ENCODE data around the gene ROBO1. TPM values are rescaled to one million over a fixed set of nuclear protein-coding genes. Genes with fewer than 3 reads are reported as not detected.

Gene ROBO1
- total and polyA plus RNA-seq, 2 donors from 2014 or later: 2.1 to 22.1 TPM

DNA sequence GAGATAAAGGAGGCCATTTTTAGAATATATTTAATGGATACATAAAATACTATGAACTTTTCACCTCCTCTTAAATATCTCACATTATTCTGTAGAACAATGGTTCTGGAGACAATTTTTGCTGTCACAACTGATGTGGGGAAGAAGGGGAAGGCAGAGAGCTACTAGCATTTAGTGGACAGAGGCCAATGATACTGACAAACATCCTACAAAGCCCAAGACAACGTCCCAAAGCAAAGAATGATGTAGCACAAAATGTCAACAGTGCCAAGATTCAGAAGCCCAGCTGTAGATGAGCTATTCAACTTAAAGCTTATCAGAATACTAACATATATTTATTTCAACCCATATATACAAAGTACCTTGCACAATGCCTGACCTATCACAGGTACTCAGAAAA is 1069.4 kb downstream of the ROBO1 start:
- intact Hi-C loops (cut with DNase I): no loop called here
- no peak for DNase-seq
- Histone ChIP-seq H3K9ac (ENCODE audit: low read length in 3 of 3) (no peak overlapping the region), H3K27ac (ENCODE audit: low read depth in 2 of 2, low read length in 2 of 2) (no peak overlapping the region), H3K4me3 (ENCODE audit: low read length in 3 of 3) (no peak overlapping the region), H3K36me3 (ENCODE audit: control insufficient read depth in 2 of 3, insufficient read depth in 3 of 3, low read length in 3 of 3) (no peaks in the 10 kb centered on the region), H3K9me3 (ENCODE audit: control insufficient read depth in 2 of 3, insufficient read depth in 1 of 3, low read length in 3 of 3) (no peaks in the 10 kb centered on the region), H3K4me1 (ENCODE audit: control insufficient read depth in 2 of 3, insufficient read depth in 2 of 3, low read depth in 1 of 3, low read length in 3 of 3) (no peaks in the 10 kb centered on the region), H3K27me3 (ENCODE audit: control insufficient read depth, insufficient read depth, low read length) (no peaks in the 10 kb centered on the region)
- TF ChIP-seq, protein P1, sequence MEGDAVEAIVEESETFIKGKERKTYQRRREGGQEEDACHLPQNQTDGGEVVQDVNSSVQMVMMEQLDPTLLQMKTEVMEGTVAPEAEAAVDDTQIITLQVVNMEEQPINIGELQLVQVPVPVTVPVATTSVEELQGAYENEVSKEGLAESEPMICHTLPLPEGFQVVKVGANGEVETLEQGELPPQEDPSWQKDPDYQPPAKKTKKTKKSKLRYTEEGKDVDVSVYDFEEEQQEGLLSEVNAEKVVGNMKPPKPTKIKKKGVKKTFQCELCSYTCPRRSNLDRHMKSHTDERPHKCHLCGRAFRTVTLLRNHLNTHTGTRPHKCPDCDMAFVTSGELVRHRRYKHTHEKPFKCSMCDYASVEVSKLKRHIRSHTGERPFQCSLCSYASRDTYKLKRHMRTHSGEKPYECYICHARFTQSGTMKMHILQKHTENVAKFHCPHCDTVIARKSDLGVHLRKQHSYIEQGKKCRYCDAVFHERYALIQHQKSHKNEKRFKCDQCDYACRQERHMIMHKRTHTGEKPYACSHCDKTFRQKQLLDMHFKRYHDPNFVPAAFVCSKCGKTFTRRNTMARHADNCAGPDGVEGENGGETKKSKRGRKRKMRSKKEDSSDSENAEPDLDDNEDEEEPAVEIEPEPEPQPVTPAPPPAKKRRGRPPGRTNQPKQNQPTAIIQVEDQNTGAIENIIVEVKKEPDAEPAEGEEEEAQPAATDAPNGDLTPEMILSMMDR (IDR thresholded peaks at IDR 0.05; ENCODE audit: borderline replicate concordance, extremely low read depth, insufficient read depth): no peak
- no peak for FAIRE-seq

DNA sequence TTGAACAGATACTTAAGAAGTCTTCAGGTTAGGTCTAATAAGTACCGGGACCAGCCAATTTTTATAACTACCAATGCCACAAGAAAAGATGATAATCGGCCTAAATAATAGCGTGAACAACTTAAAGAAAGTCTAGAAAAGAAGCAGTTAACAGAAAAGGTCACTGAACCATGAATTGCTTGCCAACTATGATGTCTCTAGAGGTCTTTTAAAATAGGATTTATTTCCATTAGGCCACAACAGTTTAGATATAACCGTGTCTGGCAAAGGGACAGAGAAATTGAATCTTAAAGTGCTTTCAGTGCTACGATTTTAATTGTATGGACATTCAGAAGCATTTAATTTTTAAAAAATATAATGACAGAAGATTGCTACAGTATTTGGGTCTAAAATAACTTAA is 1070.4 kb downstream of the ROBO1 start:
- DNase-seq (peak in 2 of 5 donors; percentile 30 to 50), FAIRE-seq (no peak)
- intact Hi-C loops (cut with DNase I): no loop called here
- Histone ChIP-seq H3K36me3 (ENCODE audit: control insufficient read depth in 2 of 3, insufficient read depth in 3 of 3, low read length in 3 of 3) (no peaks in the 10 kb centered on the region), H3K27ac (ENCODE audit: low read depth in 2 of 2, low read length in 2 of 2) (no peak overlapping the region), H3K4me1 (ENCODE audit: control insufficient read depth in 2 of 3, insufficient read depth in 2 of 3, low read depth in 1 of 3, low read length in 3 of 3) (no peaks in the 10 kb centered on the region), H3K4me3 (ENCODE audit: low read length in 3 of 3) (no peak overlapping the region), H3K9ac (ENCODE audit: low read length in 3 of 3) (no peak overlapping the region), H3K27me3 (ENCODE audit: control insufficient read depth, insufficient read depth, low read length) (no peaks in the 10 kb centered on the region), H3K9me3 (ENCODE audit: control insufficient read depth in 2 of 3, insufficient read depth in 1 of 3, low read length in 3 of 3) (no peaks in the 10 kb centered on the region)
- TF ChIP-seq, protein P1 (IDR thresholded peaks at IDR 0.05; ENCODE audit: borderline replicate concordance, extremely low read depth, insufficient read depth): no peak

DNA sequence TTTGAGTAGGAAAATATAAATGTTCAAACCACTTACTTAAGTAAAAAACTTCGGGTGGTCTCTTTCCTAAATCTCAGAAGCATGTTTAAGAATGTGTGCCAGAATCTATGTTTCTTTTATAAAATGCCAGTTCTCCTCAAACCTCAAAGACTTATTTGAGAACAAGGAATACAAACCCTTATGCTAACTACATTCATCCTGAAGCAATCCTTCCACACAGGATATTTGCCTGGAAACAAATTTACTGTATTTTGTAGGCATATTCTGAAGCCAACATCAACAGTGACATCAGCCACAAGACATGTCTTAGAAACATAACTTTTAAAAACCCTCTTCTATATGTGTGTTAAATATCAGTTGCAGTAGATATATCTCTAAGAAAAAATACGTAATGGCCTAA is 1077.0 kb downstream of the ROBO1 start:
- TF ChIP-seq, protein P1 (IDR thresholded peaks at IDR 0.05; ENCODE audit: borderline replicate concordance, extremely low read depth, insufficient read depth): no peak
- Histone ChIP-seq H3K36me3 (ENCODE audit: control insufficient read depth in 2 of 3, insufficient read depth in 3 of 3, low read length in 3 of 3) (no peaks in the 10 kb centered on the region), H3K27me3 (ENCODE audit: control insufficient read depth, insufficient read depth, low read length) (no peaks in the 10 kb centered on the region), H3K4me1 (ENCODE audit: control insufficient read depth in 2 of 3, insufficient read depth in 2 of 3, low read depth in 1 of 3, low read length in 3 of 3) (no peaks in the 10 kb centered on the region), H3K27ac (ENCODE audit: low read depth in 2 of 2, low read length in 2 of 2) (no peak overlapping the region), H3K9me3 (ENCODE audit: control insufficient read depth in 2 of 3, insufficient read depth in 1 of 3, low read length in 3 of 3) (no peaks in the 10 kb centered on the region), H3K9ac (ENCODE audit: low read length in 3 of 3) (no peak overlapping the region), H3K4me3 (ENCODE audit: low read length in 3 of 3) (no peak overlapping the region)
- intact Hi-C loops (cut with DNase I): no loop called here
- no peak for DNase-seq
- no peak for FAIRE-seq

DNA sequence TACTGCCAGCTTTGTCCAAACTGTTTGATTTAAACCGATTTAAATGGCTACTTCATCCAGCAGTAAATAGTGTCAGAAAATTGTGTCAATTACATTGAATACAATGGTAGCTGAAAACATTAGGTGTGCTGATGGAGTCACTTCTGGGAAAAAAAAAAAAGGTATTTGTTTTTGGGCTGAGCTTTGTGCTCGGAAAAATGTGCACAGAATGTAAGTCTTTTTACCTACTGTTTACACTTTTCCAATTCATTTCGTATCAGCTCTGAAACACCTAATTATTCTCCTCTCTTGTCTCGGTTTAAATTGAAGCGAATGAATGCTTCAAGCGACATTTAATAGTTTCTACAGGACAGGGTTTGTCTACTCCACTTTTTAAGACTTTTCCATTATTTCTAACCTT is 1078.4 kb downstream of the ROBO1 start:
- H3K36me3 ChIP-seq (ENCODE audit: control insufficient read depth in 2 of 3, insufficient read depth in 3 of 3, low read length in 3 of 3): no peaks in the 10 kb centered on the region
- no peaks in the 10 kb centered on the region for H3K9me3 ChIP-seq (ENCODE audit: control insufficient read depth in 2 of 3, insufficient read depth in 1 of 3, low read length in 3 of 3)
- TF ChIP-seq, protein P1 (IDR thresholded peaks at IDR 0.05; ENCODE audit: borderline replicate concordance, extremely low read depth, insufficient read depth): no peak
- no peaks in the 10 kb centered on the region for H3K4me1 ChIP-seq (ENCODE audit: control insufficient read depth in 2 of 3, insufficient read depth in 2 of 3, low read depth in 1 of 3, low read length in 3 of 3)
- no peaks in the 10 kb centered on the region for H3K27me3 ChIP-seq (ENCODE audit: control insufficient read depth, insufficient read depth, low read length)
- intact Hi-C loops (cut with DNase I): no loop called here
- H3K9ac ChIP-seq (ENCODE audit: low read length in 3 of 3): no peak overlapping the region
- FAIRE-seq (no peak), DNase-seq (no peak)
- no peak overlapping the region for H3K4me3 ChIP-seq (ENCODE audit: low read length in 3 of 3)
- no peak overlapping the region for H3K27ac ChIP-seq (ENCODE audit: low read depth in 2 of 2, low read length in 2 of 2)

Measured in kidney (tissue), 14 donors.